GM23338 (cell line): Measurements from ENCODE around the gene MBD5.

Experiments
- CREB1 ChIP-seq: fragments of 250-450 bp; sonication (Bioruptor Pico); IDR thresholded peaks from 2 replicates; pipeline ENCODE4 v1.5.0; 2020; ENCODE audit warnings: low read depth, mild to moderate bottlenecking, moderate library complexity
- CTCF ChIP-seq, 2 experiments: fragments of 200-600 bp in 1 of 2; sonication (generic) in 1 of 2; conservative IDR thresholded peaks; 2 replicates each; pipeline versions ENCODE4 v1.5.1 to v1.6.1; 2016 to 2017; ENCODE audit warnings: antibody characterized with exemption in 2 of 2, low read depth in 2 of 2, mild to moderate bottlenecking in 2 of 2, moderate library complexity in 1 of 2
- ETS1 ChIP-seq: IDR thresholded peaks from 2 replicates; pipeline ENCODE4 v1.6.1; 2016; ENCODE audit warnings: antibody characterized with exemption
- EZH2 ChIP-seq: fragments of 200-600 bp; sonication (generic); IDR thresholded peaks from one replicate; pipeline ENCODE4 v1.8.0; 2017; ENCODE audit warnings: antibody characterized with exemption, mild to moderate bottlenecking, low read depth; ENCODE audit not compliant: unreplicated experiment
- EZH2phosphoT487 ChIP-seq: fragments of 200-600 bp; sonication (generic); IDR thresholded peaks from one replicate; pipeline ENCODE4 v1.8.1; 2018; ENCODE audit warnings: antibody characterized with exemption; ENCODE audit not compliant: unreplicated experiment
- JUNB ChIP-seq: IDR thresholded peaks from one replicate; pipeline ENCODE4 v1.6.1; 2016; ENCODE audit warnings: antibody characterized with exemption; ENCODE audit not compliant: unreplicated experiment
- POLR2AphosphoS5 ChIP-seq: IDR thresholded peaks from 2 replicates; pipeline ENCODE4 v1.6.1; 2016; ENCODE audit warnings: antibody characterized with exemption, low read depth
- REST ChIP-seq: IDR thresholded peaks from one replicate; pipeline ENCODE4 v1.6.1; 2018; ENCODE audit warnings: antibody characterized with exemption; ENCODE audit not compliant: unreplicated experiment

- TF ChIP-seq EZH2phosphoT487: no peak
- no peak for TF ChIP-seq CTCF (conservative IDR thresholded peaks at IDR 0.05; ENCODE audit: low read depth in 2 of 2)
- no peak for TF ChIP-seq JUNB
- TF ChIP-seq EZH2: no peak
- TF ChIP-seq REST: no peak
- TF ChIP-seq ETS1: no peak
- TF ChIP-seq POLR2AphosphoS5: no peak
- TF ChIP-seq CREB1: no peak
These were observed 473.1 kb downstream of the MBD5 start for GRCh38 chr2:148493822-148494563.
